WTC11 (cell line): ENCODE measurements around the gene SLC9B1.

Experiments used
- CBFB ChIP-seq: sonication (generic); formaldehyde crosslinking; IDR thresholded peaks from 2 replicates; pipeline ENCODE4 v1.8.1; 2022; ENCODE audit warnings: mild to moderate bottlenecking, low read depth, missing genetic modification reagents
- FOXJ3 ChIP-seq: sonication (generic); formaldehyde crosslinking; IDR thresholded peaks from 2 replicates; pipeline ENCODE4 v1.9.0; 2021; ENCODE audit warnings: missing genetic modification reagents, mild to moderate bottlenecking, borderline replicate concordance
- IRF2 ChIP-seq: sonication (generic); formaldehyde crosslinking; IDR thresholded peaks from 2 replicates; pipeline ENCODE4 v1.8.0; 2022; ENCODE audit warnings: low read depth, missing genetic modification reagents, borderline replicate concordance
- JUN ChIP-seq: sonication (generic); formaldehyde crosslinking; IDR thresholded peaks from 2 replicates; pipeline ENCODE4 v1.8.0; 2023; ENCODE audit warnings: mild to moderate bottlenecking, missing genetic modification reagents
- NFYB ChIP-seq: sonication (generic); formaldehyde crosslinking; conservative IDR thresholded peaks from 2 replicates; pipeline ENCODE4 v1.8.0; 2022; ENCODE audit warnings: low read depth, missing genetic modification reagents
- NR1H2 ChIP-seq: sonication (generic); formaldehyde crosslinking; IDR thresholded peaks from 2 replicates; pipeline ENCODE4 v1.9.0; 2021; ENCODE audit warnings: mild to moderate bottlenecking, moderate library complexity, missing genetic modification reagents
- SP1 ChIP-seq: sonication (generic); formaldehyde crosslinking; conservative IDR thresholded peaks from 2 replicates; pipeline ENCODE4 v1.8.1; 2022; ENCODE audit warnings: missing genetic modification reagents
- TF ChIP-seq, protein P1 (sequence below): sonication (generic); formaldehyde crosslinking; conservative IDR thresholded peaks from 2 replicates; pipeline ENCODE4 v1.8.1; 2023; ENCODE audit warnings: mild to moderate bottlenecking, low read depth, missing genetic modification reagents, moderate library complexity
- TF ChIP-seq, protein P2 (sequence below): fragments of 200-600 bp; IDR thresholded peaks from 2 replicates; pipeline ENCODE4 v1.8.0; 2022; ENCODE audit warnings: antibody characterized with exemption
- TF ChIP-seq, protein P3 (sequence below): sonication (generic); formaldehyde crosslinking; IDR thresholded peaks from 2 replicates; pipeline ENCODE4 v1.8.1; 2023; ENCODE audit warnings: mild to moderate bottlenecking, moderate library complexity, missing genetic modification reagents
- TF ChIP-seq, protein P4 (sequence below): fragments of 250-450 bp; sonication (Bioruptor Pico); IDR thresholded peaks from 2 replicates; pipeline ENCODE4 v1.8.0; 2021; ENCODE audit warnings: mild to moderate bottlenecking
- TF ChIP-seq, protein P5 (sequence below): sonication (generic); formaldehyde crosslinking; IDR thresholded peaks from 2 replicates; pipeline ENCODE4 v1.8.0; 2022; ENCODE audit warnings: mild to moderate bottlenecking, missing genetic modification reagents
- TF ChIP-seq, protein P6 (sequence below): sonication (generic); formaldehyde crosslinking; IDR thresholded peaks from 2 replicates; pipeline ENCODE4 v1.8.0; 2022; ENCODE audit warnings: mild to moderate bottlenecking, missing genetic modification reagents
- TF ChIP-seq, protein P7 (sequence below): sonication (generic); formaldehyde crosslinking; IDR thresholded peaks from 2 replicates; pipeline ENCODE4 v1.8.1; 2023; ENCODE audit warnings: mild to moderate bottlenecking, missing genetic modification reagents, borderline replicate concordance

DNA sequence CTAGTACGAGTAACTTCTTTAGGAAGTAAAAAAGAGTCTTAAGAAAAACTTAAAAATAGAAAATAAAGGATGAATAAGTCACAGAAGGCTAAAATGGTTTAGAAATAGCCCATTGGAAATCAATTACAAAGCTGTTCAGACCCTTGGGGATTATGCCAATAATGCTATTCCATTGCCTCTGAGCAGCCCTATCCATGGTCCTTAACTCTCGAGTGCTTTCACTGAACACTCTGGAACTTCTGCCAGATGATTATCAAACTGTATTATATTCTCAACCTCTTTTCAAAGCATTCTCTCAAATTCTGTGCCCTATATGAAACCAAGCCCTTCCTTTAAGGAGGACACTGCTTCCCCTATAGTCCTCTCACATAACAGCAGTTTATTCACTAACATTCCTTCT lies 17.0 kb downstream of the SLC9B1 start:
- TF ChIP-seq, protein P1, sequence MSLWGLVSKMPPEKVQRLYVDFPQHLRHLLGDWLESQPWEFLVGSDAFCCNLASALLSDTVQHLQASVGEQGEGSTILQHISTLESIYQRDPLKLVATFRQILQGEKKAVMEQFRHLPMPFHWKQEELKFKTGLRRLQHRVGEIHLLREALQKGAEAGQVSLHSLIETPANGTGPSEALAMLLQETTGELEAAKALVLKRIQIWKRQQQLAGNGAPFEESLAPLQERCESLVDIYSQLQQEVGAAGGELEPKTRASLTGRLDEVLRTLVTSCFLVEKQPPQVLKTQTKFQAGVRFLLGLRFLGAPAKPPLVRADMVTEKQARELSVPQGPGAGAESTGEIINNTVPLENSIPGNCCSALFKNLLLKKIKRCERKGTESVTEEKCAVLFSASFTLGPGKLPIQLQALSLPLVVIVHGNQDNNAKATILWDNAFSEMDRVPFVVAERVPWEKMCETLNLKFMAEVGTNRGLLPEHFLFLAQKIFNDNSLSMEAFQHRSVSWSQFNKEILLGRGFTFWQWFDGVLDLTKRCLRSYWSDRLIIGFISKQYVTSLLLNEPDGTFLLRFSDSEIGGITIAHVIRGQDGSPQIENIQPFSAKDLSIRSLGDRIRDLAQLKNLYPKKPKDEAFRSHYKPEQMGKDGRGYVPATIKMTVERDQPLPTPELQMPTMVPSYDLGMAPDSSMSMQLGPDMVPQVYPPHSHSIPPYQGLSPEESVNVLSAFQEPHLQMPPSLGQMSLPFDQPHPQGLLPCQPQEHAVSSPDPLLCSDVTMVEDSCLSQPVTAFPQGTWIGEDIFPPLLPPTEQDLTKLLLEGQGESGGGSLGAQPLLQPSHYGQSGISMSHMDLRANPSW (CRISPR knock-in tag) = no peak
- TF ChIP-seq, protein P2, sequence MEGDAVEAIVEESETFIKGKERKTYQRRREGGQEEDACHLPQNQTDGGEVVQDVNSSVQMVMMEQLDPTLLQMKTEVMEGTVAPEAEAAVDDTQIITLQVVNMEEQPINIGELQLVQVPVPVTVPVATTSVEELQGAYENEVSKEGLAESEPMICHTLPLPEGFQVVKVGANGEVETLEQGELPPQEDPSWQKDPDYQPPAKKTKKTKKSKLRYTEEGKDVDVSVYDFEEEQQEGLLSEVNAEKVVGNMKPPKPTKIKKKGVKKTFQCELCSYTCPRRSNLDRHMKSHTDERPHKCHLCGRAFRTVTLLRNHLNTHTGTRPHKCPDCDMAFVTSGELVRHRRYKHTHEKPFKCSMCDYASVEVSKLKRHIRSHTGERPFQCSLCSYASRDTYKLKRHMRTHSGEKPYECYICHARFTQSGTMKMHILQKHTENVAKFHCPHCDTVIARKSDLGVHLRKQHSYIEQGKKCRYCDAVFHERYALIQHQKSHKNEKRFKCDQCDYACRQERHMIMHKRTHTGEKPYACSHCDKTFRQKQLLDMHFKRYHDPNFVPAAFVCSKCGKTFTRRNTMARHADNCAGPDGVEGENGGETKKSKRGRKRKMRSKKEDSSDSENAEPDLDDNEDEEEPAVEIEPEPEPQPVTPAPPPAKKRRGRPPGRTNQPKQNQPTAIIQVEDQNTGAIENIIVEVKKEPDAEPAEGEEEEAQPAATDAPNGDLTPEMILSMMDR = no peak
- TF ChIP-seq, protein P3, sequence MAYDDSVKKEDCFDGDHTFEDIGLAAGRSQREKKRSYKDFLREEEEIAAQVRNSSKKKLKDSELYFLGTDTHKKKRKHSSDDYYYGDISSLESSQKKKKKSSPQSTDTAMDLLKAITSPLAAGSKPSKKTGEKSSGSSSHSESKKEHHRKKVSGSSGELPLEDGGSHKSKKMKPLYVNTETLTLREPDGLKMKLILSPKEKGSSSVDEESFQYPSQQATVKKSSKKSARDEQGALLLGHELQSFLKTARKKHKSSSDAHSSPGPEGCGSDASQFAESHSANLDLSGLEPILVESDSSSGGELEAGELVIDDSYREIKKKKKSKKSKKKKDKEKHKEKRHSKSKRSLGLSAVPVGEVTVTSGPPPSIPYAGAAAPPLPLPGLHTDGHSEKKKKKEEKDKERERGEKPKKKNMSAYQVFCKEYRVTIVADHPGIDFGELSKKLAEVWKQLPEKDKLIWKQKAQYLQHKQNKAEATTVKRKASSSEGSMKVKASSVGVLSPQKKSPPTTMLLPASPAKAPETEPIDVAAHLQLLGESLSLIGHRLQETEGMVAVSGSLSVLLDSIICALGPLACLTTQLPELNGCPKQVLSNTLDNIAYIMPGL (CRISPR knock-in tag) = no peak
- TF ChIP-seq, protein P4, sequence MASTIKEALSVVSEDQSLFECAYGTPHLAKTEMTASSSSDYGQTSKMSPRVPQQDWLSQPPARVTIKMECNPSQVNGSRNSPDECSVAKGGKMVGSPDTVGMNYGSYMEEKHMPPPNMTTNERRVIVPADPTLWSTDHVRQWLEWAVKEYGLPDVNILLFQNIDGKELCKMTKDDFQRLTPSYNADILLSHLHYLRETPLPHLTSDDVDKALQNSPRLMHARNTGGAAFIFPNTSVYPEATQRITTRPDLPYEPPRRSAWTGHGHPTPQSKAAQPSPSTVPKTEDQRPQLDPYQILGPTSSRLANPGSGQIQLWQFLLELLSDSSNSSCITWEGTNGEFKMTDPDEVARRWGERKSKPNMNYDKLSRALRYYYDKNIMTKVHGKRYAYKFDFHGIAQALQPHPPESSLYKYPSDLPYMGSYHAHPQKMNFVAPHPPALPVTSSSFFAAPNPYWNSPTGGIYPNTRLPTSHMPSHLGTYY (CRISPR knock-in tag) = no peak
- TF ChIP-seq, protein P5, sequence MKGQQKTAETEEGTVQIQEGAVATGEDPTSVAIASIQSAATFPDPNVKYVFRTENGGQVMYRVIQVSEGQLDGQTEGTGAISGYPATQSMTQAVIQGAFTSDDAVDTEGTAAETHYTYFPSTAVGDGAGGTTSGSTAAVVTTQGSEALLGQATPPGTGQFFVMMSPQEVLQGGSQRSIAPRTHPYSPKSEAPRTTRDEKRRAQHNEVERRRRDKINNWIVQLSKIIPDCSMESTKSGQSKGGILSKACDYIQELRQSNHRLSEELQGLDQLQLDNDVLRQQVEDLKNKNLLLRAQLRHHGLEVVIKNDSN (CRISPR knock-in tag) = no peak
- TF ChIP-seq NR1H2 (CRISPR knock-in tag) = no peak
- no peak for TF ChIP-seq SP1 (CRISPR knock-in tag)
- TF ChIP-seq, protein P6, sequence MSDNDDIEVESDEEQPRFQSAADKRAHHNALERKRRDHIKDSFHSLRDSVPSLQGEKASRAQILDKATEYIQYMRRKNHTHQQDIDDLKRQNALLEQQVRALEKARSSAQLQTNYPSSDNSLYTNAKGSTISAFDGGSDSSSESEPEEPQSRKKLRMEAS = no peak
- TF ChIP-seq FOXJ3 (CRISPR knock-in tag) = no peak
- TF ChIP-seq, protein P7, sequence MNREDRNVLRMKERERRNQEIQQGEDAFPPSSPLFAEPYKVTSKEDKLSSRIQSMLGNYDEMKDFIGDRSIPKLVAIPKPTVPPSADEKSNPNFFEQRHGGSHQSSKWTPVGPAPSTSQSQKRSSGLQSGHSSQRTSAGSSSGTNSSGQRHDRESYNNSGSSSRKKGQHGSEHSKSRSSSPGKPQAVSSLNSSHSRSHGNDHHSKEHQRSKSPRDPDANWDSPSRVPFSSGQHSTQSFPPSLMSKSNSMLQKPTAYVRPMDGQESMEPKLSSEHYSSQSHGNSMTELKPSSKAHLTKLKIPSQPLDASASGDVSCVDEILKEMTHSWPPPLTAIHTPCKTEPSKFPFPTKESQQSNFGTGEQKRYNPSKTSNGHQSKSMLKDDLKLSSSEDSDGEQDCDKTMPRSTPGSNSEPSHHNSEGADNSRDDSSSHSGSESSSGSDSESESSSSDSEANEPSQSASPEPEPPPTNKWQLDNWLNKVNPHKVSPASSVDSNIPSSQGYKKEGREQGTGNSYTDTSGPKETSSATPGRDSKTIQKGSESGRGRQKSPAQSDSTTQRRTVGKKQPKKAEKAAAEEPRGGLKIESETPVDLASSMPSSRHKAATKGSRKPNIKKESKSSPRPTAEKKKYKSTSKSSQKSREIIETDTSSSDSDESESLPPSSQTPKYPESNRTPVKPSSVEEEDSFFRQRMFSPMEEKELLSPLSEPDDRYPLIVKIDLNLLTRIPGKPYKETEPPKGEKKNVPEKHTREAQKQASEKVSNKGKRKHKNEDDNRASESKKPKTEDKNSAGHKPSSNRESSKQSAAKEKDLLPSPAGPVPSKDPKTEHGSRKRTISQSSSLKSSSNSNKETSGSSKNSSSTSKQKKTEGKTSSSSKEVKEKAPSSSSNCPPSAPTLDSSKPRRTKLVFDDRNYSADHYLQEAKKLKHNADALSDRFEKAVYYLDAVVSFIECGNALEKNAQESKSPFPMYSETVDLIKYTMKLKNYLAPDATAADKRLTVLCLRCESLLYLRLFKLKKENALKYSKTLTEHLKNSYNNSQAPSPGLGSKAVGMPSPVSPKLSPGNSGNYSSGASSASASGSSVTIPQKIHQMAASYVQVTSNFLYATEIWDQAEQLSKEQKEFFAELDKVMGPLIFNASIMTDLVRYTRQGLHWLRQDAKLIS = no peak
- no peak for TF ChIP-seq NFYB (CRISPR knock-in tag)
- no peak for TF ChIP-seq JUN (CRISPR knock-in tag)
- TF ChIP-seq IRF2 (CRISPR knock-in tag) = no peak
- no peak for TF ChIP-seq CBFB
